ENCODE data around the gene ADAMTS1.

The ADAMTS1 gene

DNA sequence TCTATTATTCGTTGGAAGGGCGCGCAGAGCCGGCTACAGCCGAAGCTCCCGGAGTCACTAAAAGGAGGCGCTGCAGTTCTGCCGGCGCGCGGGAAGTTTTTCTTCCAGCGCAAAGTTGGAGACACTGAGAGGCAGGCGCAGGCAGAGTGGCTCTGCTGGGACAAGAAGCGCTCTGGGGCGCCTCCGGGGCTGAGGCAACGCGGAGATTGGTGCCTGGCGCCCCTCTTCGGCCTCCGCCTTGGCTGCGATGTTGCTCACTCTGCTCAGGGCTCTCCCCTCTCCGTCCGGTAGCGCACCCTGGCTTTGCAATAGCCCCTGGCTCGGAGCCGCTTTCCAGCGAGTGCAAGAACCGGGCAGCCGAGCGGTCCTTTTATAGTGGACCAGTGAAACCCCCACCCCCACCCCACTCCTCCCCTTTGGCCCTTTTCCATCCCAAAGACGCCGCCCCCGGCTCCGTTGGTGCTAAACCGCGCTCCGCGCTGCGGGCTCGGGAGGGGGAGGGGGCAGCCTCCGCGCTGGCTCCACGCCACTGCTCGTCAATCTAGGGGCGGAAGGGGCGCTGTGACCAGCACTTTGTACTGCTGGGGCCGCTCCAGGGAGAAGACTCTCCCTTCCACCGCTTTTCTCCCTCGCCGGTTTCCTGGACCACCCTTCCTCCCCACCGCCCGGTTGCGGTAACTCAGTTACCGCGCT, at the start of gene ADAMTS1:
ADAMTS1 (minus strand) TSS at position 344 of the 693 bp plus-strand sequence. CDS start 455 bp downstream, outside the sequence.
- no peak for TF ChIP-seq CTCF (IDR thresholded peaks at IDR 0.05; ENCODE audit: low read depth, low read length)
- H3K4me3 ChIP-seq (replicated peaks in 1 of 2; ENCODE audit: low read depth in 2 of 2, low read length in 2 of 2) = peak within 1 kb of the TSS; percentile 79 to 98
- peak; percentile 91 to 97 for DNase-seq (ENCODE audit: low read depth in 2 of 2)

GRCh38 chr21:26892151-26892550, 46.9 kb upstream of the ADAMTS1 start:
- H3K4me3 ChIP-seq (replicated peaks in 1 of 2; ENCODE audit: low read depth in 2 of 2, low read length in 2 of 2) = no peak overlapping the region
- TF ChIP-seq CTCF (IDR thresholded peaks at IDR 0.05; ENCODE audit: low read depth, low read length) = no peak
- no peak for DNase-seq (ENCODE audit: low read depth in 2 of 2)

GRCh38 chr21:26888931-26889330, 43.7 kb upstream of the ADAMTS1 start:
- TF ChIP-seq CTCF (IDR thresholded peaks at IDR 0.05; ENCODE audit: low read depth, low read length) = no peak
- no peak overlapping the region for H3K4me3 ChIP-seq (replicated peaks in 1 of 2; ENCODE audit: low read depth in 2 of 2, low read length in 2 of 2)
- no peak for DNase-seq (ENCODE audit: low read depth in 2 of 2)

GRCh38 chr21:26888256-26888655, 43.0 kb upstream of the ADAMTS1 start:
- H3K4me3 ChIP-seq (replicated peaks in 1 of 2; ENCODE audit: low read depth in 2 of 2, low read length in 2 of 2) = no peak overlapping the region
- TF ChIP-seq CTCF (IDR thresholded peaks at IDR 0.05; ENCODE audit: low read depth, low read length) = no peak
- DNase-seq (ENCODE audit: low read depth in 2 of 2) = no peak

DNA sequence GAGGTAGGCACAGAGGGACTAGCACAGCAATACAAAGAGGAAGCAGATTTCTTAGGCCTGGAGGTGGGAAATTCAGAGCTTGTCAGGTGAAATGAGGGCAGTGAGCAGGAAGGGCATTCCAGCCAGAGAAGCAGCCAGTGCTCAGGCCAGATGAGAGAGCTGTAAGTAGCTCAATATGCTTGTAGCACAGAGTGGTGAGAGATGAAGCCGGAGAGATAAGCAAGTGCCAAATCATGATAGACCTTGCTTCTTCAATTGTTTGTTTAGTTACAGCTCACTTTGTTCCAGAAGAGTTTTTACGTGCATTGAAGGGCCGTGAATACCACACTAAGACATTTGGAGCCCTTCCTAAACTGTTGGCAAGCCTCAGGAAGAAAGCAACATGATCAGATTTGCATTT, 42.0 kb upstream of the ADAMTS1 start:
- TF ChIP-seq CTCF (IDR thresholded peaks at IDR 0.05; ENCODE audit: low read depth, low read length) = no peak
- peak; percentile 16 to 37 for DNase-seq (ENCODE audit: low read depth in 2 of 2)
- no peak overlapping the region for H3K4me3 ChIP-seq (replicated peaks in 1 of 2; ENCODE audit: low read depth in 2 of 2, low read length in 2 of 2)

DNA sequence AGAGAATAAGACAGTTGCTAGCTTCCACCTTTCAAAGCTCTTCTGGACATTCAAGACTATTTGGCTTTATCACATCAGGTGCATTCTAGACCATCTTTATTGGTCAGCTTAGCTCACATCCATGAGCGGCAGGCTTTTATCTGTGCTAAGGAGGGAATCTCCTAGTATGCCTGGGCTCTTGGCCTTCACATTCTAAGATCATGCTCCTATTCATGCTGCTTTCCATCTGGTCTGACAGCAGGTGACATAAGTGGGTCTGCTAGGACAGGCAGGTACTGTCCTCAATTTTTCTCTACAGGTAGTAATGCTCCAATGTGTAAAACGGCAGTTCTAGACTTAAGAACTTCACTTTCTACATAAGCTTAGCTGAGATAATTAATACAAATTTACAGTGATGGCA, 39.2 kb upstream of the ADAMTS1 start:
- TF ChIP-seq CTCF (IDR thresholded peaks at IDR 0.05; ENCODE audit: low read depth, low read length) = no peak
- H3K4me3 ChIP-seq (replicated peaks in 1 of 2; ENCODE audit: low read depth in 2 of 2, low read length in 2 of 2) = no peak overlapping the region
- no peak for DNase-seq (ENCODE audit: low read depth in 2 of 2)

DNA sequence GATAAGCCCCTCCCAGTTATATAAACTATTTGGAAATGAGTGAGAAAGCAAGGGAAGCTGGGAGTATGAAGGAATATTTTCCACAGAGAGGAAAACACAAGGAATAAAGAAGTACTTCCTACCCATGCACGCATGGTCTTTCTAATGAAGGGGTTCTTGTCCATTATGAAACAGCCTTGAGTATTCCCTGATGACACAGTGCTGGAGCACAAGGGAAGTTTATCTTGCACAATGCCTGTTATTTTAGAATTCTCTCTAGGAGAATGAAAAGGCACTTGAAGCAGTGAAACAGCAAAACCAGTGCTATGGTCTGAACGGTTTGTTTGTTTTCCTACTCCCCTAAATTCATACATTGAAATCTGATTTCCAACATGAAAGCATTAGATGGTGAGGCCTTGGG, 38.6 kb upstream of the ADAMTS1 start:
- DNase-seq (ENCODE audit: low read depth in 2 of 2) = peak; percentile 29 to 46

More for the DNA sequence above, 38.6 kb upstream of the ADAMTS1 start:
- no peak for TF ChIP-seq CTCF (IDR thresholded peaks at IDR 0.05; ENCODE audit: low read depth, low read length)
- no peak overlapping the region for H3K4me3 ChIP-seq (replicated peaks in 1 of 2; ENCODE audit: low read depth in 2 of 2, low read length in 2 of 2)
